ENCODE measurements around the gene ADGRG4. TPM values are rescaled to one million over a fixed set of nuclear protein-coding genes. Genes with fewer than 3 reads are reported as not detected.

The ADGRG4 gene
- total and polyA plus RNA-seq, 7 donors: under 0.01 TPM; not detected in 6

DNA sequence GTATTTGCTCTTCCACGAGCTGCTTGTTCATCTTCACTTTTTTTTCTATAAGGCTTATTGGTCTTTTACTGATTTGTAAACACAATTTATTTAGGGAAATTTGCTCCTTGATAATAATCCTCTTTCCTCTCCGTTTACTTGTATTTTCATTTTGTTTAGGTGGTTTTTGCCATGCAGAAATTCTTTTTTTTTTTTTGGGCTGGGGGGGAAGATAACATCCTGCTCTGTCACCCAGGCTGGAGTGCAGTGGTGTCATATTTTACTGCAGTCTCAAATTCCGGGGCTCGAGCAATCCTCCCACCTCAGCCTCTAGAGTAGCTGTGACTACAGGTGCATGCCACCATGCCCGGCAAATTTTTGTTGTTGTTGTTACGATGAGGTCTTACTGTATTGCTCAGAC, 155.4 kb downstream of the ADGRG4 start:
- H3K9me3 ChIP-seq: no peaks in the 10 kb centered on the region
- no peaks in the 10 kb centered on the region for H3K27me3 ChIP-seq
- no peak overlapping the region for H3K4me3 ChIP-seq
- 64 to 77% methylated on average over 6 of the region's 6 CpGs for WGBS, 2 donors
- no peaks in the 10 kb centered on the region for H3K36me3 ChIP-seq
- TF ChIP-seq EP300 (IDR thresholded peaks at IDR 0.05): no peak
- no peak overlapping the region for H3K27ac ChIP-seq
- DNase-seq: no peak
- no peaks in the 10 kb centered on the region for H3K4me1 ChIP-seq
- intact Hi-C loops (cut with DNase I): no loop called here

DNA sequence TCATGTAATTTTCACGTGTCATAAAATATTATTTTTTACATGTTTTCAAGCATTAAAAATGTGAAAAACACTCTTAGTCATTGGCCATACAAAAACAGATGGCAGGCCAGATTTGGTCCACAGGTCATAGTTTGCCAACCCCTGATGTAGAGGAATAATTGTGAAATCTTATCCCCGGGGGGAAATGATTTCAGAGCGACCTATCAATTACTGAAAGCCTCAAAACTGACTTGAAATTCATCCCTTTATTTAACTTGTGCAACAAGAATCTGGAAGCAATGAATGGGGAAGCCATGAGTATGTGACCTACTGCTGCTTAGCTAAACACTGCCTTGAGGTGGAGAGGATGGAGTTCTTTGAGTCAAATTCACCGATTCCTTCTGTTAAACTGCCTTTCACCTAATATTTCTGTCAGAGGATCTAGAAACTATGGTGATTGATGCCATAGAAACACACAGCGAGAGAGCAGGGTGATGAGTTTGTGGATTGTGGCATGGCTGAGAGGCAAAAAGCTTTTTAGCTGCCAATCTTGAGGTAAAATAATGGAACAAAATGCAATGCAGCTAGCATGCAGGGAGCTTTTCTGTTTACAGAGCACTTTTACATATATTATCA, 156.6 kb downstream of the ADGRG4 start:
- Histone ChIP-seq H3K27me3 (no peaks in the 10 kb centered on the region), H3K4me3 (no peak overlapping the region), H3K27ac (no peak overlapping the region), H3K4me1 (no peaks in the 10 kb centered on the region), H3K36me3 (no peaks in the 10 kb centered on the region), H3K9me3 (no peaks in the 10 kb centered on the region)
- DNase-seq: no peak
- intact Hi-C loops (cut with DNase I): no loop called here
- TF ChIP-seq, protein P1, sequence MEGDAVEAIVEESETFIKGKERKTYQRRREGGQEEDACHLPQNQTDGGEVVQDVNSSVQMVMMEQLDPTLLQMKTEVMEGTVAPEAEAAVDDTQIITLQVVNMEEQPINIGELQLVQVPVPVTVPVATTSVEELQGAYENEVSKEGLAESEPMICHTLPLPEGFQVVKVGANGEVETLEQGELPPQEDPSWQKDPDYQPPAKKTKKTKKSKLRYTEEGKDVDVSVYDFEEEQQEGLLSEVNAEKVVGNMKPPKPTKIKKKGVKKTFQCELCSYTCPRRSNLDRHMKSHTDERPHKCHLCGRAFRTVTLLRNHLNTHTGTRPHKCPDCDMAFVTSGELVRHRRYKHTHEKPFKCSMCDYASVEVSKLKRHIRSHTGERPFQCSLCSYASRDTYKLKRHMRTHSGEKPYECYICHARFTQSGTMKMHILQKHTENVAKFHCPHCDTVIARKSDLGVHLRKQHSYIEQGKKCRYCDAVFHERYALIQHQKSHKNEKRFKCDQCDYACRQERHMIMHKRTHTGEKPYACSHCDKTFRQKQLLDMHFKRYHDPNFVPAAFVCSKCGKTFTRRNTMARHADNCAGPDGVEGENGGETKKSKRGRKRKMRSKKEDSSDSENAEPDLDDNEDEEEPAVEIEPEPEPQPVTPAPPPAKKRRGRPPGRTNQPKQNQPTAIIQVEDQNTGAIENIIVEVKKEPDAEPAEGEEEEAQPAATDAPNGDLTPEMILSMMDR (IDR thresholded peaks at IDR 0.05): no peak
- no peak for TF ChIP-seq EP300 (IDR thresholded peaks at IDR 0.05)
- TF ChIP-seq POLR2A (IDR thresholded peaks at IDR 0.05): no peak
- no peak for TF ChIP-seq POLR2AphosphoS5 (IDR thresholded peaks at IDR 0.05)
- 65 to 69% methylated on average over 5 of the region's 5 CpGs for WGBS, 2 donors

DNA sequence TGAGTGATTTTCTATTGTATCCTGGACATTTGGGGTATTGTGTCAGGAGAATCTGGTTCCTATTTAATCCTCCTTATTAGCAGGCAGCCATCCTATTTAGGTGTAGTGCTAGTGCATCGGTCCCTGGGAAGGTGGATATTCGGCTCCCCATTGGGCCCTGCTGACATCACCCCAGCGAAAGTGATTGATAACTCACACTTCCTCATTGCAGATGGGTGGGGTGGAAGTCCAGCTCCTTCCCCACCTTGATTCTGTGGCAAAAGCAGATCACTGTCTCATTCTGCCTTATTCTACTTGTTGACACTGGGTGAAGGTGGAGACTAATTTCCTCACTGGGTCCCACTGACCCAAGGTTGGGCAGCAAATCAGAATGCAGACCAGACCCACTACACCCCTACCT, 163.8 kb downstream of the ADGRG4 start:
- intact Hi-C loops (cut with DNase I): no loop called here
- Histone ChIP-seq H3K4me1 (no peaks in the 10 kb centered on the region), H3K9me3 (no peaks in the 10 kb centered on the region), H3K27ac (no peak overlapping the region), H3K36me3 (no peaks in the 10 kb centered on the region), H3K4me3 (no peak overlapping the region), H3K27me3 (no peaks in the 10 kb centered on the region)
- 44 to 83% methylated on average over 3 of the region's 3 CpGs for WGBS, 2 donors
- TF ChIP-seq, protein P1 (IDR thresholded peaks at IDR 0.05): no peak
- no peak for TF ChIP-seq POLR2AphosphoS5 (IDR thresholded peaks at IDR 0.05)
- TF ChIP-seq EP300 (IDR thresholded peaks at IDR 0.05): no peak
- no peak for TF ChIP-seq POLR2A (IDR thresholded peaks at IDR 0.05)
- no peak for DNase-seq

Other genes starting within 250 kb of the ADGRG4 start
- 1,000 to 10,000 TPM in 3 of 4 donors, 100 to 1,000 TPM in 1; 701 to 1,465 (median 1,246) TPM for gene FHL1, start 153.4 kb upstream of the ADGRG4 start, total RNA-seq
- 10 to 100 TPM; 27.0 to 73.3 (median 42.2) TPM for gene FHL1, start 153.4 kb upstream of the ADGRG4 start, polyA plus RNA-seq
- 10 to 100 TPM; 11.3 to 21.0 (median 14.2) TPM for gene MAP7D3, start 49.6 kb upstream of the ADGRG4 start, total RNA-seq
- gene MAP7D3, start 49.6 kb upstream of the ADGRG4 start, polyA plus RNA-seq: 1 to 10 TPM in 2 of 3 donors, under 1 TPM in 1; 0.92 to 3.6 (median 3.0) TPM
- not detected for gene BRS3, start 187.0 kb downstream of the ADGRG4 start, total RNA-seq
- not detected for gene BRS3, start 187.0 kb downstream of the ADGRG4 start, polyA plus RNA-seq
- 10 to 100 TPM; 47.1 to 62.4 (median 55.0) TPM for gene HTATSF1, start 196.6 kb downstream of the ADGRG4 start, total RNA-seq
- 10 to 100 TPM; 35.7 to 44.4 (median 37.2) TPM for gene HTATSF1, start 196.6 kb downstream of the ADGRG4 start, polyA plus RNA-seq
- not detected for gene VGLL1, start 231.3 kb downstream of the ADGRG4 start, total RNA-seq
- gene VGLL1, start 231.3 kb downstream of the ADGRG4 start, polyA plus RNA-seq: not detected